HS-5 (cell line): ENCODE data around the gene CHRNB2.

Experiments used
- DNase-seq: peaks from one replicate; pipeline ENCODE4 v3.0.0-alpha.2; 2012; ENCODE audit warnings: low read depth

Gene CHRNB2

DNA sequence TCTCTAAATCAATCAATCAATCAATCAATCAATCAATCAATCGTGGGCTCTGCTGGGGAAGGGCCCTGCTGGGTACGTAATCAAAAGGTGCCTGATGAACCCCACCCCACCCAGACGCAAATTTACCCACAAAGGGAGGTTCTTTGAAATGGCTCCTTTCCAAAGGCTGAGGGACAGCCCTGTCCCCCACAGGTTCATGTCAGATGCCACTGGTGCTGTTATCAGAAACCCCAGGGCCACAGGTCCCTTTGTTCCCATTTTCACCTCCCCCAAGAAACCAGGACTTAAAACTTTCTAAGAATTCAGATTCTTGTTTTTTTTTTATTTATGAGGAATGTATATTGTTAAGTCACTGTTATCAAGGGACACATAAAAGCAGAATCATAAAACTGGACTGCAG, 14.2 kb downstream of the CHRNB2 start:
- no peak for DNase-seq

DNA sequence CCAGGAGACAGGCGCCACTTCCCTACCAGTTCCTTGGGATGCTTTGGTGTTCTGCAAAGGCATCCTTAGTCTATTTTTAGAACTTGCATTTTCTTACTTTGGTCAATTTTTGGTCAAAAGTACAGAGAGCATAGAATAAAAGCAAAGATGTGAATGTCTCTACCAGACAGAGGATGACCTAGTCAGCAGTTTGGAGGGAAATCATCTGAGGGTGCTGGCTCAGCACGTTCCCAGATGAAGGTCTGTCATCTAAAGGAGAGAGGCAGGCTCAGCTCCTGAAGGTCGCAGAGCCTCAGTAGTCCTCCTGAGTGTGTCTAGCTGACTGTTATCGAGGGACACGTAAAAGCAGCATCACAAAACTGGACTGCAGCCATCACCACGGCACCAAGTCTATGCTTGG, 15.3 kb downstream of the CHRNB2 start:
- no peak for DNase-seq

DNA sequence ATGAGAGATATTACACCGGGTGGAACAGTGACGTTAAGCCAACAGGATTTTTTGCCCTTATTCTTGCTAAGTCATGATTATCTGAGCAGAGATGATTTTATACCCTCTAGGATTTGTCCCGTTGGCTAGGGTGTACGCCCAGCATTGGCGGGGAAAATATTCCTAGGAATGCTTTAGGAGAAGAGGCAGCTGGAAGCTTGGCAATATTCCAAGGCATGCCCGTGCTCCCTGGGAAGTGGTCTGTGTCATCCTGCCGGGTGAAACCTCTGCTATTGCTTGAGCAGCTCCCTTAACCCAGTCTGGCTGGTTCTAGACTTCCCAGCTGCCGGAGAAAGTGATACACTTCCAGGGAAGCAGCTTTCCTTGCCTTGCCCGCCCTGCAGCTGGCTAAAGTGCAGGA, 16.2 kb downstream of the CHRNB2 start:
- DNase-seq = no peak

DNA sequence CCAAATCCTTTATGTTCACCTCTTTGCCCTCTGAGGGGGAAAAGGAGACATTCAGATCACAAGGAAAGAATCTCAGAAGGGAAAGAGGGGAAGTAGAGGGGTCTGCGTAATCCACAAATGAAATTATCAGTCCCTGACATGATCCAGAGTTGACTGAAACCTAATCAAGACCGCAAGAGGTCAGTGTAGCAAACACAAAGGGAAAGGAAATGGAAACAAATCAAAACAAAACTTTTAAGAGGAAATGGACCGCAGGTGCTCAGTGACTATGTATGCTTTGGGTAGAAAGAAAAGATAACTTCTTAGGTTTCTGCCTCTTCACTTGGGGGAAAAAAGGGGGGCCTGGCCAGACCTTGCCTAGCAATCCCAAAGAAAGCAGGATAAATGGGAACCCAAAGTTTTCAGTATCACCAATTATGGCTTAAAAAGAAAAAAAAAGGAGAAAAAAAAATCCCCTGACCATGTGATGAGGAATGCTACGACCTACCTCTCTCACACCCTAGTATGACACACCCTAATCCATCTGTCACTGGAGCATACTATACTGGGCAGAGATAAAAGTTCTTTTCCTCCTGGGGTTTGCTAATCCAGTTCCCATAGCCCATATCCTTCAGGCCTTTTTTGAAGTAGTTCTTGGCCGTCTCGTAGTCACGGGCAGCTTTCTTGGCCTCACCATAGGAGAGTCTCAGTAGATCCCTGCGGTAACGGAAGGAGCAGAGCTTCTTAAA, 16.9 kb downstream of the CHRNB2 start:
- no peak for DNase-seq

DNA sequence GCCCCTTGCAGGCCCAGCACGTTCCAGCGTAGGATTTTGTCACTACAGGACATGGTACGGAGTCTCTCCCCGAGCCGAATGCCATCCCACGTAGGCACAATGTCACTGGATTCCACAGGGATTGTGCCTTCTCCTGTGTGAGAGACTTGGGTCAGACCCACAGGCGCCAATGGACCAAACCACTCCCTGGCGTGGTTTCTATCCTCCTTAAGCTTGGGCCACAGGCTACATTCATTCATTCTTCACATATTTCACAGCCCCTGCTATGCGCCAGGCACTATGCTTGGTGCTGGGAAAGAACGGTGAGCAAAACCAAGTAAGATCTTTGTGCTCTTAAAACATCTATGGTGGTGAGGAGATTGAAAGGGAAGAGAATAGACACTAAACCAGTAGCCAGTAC, 18.7 kb downstream of the CHRNB2 start:
- DNase-seq = no peak

DNA sequence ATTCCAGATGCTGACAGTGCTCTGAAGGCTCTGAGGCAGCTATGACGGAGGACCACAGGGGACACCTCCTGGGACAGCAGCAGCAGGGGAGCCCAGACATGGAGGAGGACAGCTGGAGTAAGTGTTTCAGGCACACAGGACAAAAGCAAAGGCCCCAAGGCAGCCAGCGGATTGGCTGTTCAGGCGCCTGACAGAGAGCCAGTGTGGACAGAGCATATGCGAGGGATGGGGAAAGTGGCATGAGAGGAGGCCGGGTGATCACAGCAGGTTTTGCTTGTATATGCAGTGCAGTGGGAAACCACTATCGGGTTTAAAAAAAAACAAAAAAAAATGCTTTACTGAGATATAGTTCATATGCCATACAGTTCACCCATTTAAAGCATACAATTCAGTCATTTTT, 19.1 kb downstream of the CHRNB2 start:
- no peak for DNase-seq

DNA sequence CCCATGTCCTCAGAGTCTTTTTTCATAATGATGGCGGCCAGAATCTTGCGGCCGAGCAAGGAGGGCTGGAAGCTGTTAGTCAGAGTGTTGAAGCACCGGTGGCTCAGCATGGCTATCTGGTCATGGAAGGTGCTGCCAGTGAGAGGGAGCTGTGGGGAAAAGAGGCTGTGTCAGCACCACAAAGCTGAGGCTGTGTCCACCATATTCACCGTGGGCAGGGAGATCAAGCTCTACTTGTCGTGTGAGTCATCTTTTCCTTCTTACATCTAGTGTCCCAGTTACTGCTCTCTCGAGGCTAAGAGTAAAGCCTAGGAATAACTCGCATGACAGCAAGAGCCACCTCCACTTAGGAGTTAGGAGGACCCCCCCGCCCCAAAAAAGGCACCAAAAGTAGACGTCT, 22.2 kb downstream of the CHRNB2 start:
- no peak for DNase-seq

DNA sequence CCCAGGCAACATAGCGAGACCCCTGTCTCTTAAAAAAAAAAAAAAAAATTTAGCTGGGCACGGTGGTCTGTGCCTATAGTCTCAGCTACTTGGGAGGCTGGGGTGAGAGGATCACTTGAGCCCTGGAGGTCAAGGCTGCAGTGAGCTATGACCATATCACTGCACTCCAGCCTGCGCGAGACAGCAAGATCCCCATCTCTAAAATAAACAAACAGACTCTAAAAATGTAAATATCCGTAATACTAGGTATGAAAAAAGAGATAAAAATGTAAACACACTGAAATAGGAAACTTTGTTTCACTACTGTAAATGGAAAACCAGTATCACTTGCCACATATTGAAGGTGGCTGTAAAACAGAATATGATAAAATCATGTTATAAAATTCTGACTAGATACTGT, 23.2 kb downstream of the CHRNB2 start:
- DNase-seq = no peak

DNA sequence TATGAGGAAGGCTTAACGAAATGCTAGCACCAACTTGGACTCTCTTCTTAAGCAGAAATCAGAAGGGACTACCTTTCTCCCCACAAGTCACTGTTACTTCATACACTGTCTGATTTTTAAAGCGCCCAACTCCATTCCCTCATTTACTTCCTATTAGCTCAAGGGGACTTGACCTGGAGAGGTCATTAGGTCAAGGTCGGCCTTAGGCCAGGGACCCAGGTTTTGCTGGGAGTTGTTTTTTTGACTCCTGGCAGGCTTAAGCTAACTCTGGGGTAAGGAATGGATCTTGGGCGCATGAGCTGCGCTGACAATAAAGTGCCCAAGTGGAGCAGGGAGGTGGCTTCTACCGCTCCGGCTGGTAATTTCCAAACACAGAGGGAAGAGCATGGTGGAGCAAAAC, 23.6 kb downstream of the CHRNB2 start:
- DNase-seq = no peak

DNA sequence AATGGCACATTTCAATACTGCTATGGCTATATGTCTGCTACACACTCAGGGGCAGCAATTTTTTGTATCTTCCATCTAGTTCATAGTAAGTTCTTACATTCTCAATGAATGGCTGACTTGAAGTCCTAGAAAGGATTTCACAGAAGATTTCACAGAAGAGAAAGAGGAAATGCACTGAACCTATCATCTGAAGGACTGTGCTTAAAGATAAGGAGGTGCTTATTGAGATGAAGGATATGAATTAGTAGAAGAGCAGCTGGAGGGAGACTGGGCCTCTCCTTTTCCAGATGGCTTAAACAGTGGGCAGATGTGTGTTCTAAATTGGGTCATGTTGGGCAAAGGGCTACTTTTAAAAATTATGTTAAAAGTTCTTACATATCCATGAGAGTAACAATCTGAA, 25.8 kb downstream of the CHRNB2 start:
- DNase-seq = no peak

DNA sequence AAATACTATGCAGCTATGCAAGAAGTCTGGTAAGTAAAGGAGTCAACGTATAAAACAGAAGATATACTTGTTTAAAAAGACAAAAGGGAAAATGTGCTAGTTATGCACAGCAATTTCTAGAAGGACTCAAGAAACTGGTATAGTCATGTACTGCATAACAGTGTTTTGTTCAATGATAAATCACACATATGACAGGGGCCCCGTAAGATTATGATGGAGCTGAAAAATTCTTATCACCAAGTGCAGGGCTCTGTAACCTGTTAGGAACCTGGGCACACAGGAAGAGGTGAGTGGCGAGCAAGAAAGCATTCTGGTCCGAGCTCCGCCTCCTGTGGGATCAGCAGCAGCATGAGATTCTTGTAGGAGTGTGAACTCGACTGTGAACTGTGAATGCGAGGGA, 27.2 kb downstream of the CHRNB2 start:
- DNase-seq = no peak

DNA sequence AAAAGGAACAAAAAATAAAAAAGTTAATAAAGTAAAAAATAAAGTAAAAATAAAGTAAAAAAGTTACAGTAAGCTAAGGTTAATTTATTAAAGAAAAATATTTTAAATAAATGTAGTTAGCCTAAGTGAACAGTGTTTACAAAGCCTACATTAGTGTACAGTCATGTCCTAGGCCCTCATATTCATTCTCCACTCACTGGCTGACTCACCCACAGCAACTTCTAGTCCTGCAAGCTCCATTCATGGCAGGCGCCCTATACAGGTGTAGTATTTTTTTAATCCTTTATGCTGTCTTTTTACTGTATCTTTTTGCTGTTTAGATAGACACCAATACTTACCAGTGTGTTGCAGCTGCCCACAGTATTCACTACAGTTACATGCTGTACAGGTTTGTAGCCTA, 28.0 kb downstream of the CHRNB2 start:
- peak; percentile 11 for DNase-seq

DNA sequence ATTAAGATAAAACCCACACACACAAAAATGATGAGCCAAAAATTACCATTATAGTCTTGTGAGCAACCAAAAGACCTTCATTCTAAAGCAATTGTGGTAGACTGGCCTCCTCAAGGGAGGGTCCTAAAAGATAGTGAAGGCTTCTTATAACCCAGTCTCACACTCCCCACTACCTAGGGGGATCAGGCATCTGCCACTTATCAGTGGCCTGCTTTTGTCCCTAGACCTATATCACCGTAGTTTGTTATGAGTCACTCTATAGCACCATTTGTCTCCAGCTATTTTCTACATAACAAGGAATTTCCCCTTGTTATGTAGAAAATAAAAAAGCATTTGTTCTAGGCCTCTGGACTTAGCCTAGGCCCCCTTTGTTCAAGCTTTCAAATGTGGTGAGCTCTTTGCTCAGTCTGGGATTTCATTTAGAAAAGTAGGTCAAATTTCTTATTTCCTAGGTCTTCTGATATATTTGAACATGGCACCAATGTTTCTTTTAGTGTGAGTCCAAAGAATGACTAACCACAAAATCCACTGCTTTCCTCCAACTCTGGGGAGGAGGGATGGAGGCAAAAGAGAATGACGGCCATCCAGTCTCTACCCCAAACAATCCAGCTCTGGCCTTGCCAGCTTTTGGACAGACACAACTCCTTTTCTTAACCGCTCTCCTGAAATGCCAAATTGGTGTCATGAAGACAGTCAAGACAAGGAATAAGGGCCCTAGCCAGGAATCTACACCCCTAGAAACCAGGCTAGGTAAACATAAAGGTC, 31.5 kb downstream of the CHRNB2 start:
- no peak for DNase-seq

DNA sequence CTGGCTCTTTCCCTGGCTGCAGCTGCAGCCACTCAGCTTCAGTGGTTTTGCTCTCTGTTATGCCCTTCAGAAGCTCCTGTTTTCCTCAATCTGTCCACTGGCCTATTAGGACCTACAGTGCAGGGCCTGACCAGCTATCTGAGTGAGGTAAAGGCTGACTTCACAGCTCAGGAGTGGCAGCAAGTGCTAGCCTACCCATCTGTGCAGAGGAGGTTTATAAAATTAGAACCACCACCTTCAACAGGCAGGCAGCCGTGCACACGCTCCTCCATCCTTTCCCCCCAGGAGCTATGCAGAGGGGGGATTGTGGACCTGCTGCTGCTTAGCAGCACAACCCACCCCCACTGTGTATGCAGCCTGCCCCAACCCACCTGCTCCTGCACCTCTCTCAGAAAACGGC, 32.1 kb downstream of the CHRNB2 start:
- DNase-seq = no peak

DNA sequence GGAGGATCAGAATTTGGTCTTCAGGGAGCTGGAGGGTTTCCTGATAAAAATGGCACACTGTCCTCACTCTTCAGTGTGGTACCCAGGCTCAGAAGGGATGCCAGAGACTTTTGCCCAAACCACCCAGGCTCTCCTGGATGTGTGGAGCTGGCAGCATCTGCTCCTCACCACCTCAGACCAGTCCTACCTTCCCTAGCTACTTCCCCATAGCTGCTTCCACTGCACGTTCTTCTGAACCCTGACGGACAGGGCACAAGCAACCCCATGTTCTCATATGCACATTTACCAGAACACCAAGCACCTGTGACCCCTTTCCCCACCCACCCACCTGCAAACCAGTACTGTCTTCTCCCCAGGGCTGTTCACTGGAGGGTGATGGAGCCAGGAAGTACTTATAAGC, 35.7 kb downstream of the CHRNB2 start:
- DNase-seq = no peak

DNA sequence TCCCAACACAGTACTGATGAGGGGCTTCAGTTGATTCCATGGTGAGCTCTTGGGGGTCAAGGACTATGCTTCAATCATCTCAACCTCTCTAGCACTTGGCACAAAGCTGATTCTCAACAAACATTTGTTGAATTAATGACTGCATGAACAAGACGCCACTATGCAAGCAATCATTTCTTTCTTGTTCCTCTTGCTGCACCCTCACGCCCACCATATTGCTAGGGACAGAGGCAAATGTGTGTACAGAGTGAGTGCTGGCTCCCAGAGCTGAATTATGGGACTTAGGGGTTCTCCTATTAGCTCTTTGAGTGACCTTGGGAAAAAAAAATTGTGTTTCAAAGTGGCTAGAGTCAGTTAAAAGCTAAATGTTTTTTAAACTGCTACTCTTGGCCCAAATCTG, 38.0 kb downstream of the CHRNB2 start:
- DNase-seq = no peak

DNA sequence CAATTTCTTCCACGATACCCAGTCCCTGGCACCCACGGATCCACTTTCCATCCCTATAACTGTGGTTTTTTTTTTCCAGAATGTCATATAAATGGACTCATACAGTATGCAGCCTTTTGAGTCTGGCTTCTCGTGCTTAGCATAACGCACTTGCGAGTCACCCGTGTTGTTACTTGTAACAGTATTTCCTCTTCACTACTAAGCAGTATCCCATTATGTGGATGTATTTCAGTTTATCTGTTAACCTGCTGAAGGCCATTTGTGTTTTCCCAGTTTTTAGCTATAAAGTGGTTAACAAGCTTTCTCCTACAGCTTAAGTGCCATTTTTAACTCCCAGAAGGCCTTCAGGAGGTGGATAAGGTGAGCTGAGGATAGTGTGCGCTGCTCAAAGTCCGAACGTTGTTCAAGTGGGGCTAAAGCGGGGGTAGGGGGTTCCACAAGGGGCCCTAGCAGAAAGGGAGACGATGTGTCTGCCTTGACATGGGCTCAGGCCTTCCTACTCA, 39.6 kb downstream of the CHRNB2 start:
- peak; percentile 47 for DNase-seq

DNA sequence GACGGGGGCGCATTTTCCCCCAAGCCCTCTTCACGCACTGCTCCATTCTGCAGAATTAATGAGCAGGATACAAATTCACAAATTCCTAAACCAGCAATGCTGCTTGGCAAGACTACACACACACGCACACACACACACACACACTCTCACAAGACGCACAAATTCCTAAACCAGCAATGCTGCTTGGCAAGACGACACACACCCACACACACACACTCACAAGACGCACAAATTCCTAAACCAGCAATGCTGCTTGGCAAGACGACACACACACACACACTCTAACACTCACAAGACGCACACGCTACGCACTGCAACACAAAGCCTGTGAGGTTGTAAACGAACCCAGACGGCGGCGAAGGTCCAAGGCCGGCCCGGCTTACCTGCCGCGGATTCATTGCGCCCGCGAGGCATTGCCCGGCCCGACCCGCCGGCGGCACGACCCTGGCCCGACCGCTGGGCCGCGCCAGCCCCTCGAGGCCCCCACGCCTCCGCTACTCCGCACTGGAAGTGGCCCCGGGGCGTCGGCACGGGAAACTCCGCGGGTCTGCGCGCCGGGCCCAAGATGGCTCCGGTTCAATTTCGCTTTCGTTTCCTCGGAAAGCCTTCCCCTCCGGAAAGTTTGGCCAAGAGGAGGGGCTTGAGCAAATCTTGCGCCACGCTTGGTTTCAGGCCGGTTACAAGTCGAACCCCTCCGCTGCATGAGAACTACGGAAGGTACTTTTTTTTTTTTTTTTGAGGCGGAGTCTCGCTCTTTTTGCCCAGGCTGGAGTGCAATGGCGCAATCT, 40.2 kb downstream of the CHRNB2 start, which contains the start of gene ADAR:
TSS of gene ADAR (minus strand) at position 578 of the 788 bp plus-strand sequence. CDS start at position 398, 180 bp downstream.
- peak; percentile 82 for DNase-seq

DNA sequence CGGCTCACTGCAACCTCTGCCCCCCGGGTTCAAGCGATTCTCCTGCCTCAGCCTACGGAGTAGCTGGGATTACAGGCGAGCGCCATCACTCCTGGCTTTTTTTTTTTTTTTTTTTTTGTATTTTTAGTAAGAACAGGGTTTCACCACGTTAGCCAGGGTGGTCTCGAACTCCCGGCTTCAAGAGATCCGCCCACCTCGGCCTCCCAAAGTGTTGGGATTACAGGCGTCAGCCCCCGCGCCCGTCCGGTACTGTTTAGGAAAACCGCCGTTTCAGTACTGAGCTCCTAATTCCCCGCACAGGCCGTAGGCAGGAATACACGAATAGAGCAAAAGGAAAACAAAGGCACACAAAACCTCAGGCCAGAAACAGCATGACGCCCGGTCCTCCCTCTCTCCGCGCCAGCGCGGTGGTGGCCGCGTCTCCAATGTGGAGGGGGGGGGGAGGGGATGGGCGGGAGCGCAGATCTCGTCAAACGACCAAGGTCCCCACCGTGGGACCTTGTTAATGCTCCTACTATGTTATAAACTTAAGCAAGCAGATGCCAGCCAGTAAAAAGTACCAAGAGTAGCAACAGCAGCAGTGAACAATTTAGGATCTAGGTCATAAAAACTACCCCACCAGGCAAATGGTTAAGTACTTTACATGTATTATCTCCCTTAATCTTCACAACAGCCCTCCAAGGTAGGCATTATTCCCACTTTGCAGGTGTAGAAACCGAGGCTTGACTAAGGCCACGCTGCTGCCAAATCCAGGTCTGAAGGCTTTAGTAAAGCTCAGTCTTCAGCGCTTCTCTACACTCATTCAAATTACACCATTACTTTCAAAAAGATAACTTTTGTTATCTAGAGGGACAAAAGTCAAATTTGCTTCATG, 41.1 kb downstream of the CHRNB2 start:
- peak; percentile 23 for DNase-seq

DNA sequence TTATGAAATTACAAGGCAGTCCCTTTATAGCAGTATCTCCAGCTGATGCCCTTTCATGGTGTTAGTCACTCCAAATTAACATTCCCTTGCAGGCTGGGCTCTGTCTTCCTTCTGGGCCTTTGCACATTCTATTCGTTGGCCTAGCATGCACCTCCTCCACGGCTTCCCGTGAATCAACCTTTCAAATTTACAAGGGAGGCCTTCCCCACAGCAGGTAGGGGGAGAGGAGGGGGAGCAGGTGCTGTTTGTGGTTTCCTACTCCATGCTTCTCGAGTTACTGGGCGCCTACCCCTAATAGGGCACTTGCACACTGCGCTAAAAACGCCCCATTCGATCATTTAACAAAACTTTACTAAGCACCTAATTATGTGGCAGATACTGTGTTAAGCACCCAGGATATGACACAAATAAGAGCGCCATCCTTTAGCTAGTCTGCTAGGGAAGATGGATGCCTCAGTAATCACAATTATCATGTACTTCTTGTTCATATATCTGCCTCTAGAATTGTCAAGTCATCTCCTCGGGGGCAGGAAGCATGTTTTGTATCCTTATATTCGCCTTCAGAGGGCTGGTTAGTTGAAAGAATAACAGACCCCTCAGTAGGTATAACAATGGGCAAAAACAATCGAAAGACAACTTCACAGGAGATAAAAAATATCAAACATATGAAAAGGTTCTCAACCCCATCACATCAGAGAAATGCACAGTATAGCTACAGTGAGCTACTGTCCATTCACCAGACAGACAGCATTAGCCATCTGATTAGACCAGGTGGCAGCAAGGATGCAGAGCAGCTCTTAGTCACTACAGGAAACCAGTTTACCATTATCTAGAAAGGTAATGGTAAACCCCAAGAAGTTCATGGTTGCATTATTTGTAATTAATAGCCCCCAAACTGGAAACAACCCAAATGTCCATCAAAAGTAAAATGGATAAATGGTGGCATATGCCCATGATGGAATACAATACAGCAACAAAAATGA, 42.1 kb downstream of the CHRNB2 start:
- no peak for DNase-seq
